ENCODE measurements around the gene AP1S1.

DNA sequence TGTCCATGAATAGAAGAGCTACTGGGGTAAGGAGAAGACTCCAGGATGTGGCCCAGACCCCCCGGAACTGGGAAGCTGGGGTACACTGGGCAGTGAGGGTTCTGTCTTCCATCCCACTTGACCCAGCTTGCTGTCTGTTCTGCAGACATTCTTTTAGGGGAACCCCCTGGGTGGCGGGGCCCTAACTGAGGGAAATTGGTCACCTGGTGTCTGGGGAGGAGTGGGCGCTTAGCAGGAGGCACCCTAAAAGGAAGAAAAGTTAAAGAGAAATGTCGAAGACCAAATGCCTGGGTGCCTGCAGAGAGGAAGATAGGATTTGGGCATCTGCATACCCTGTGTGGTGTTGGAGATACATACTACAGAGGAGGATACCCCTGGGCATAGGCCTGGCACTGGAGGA, 1.0 kb downstream of the AP1S1 start:
- TF ChIP-seq POLR2AphosphoS5 (IDR thresholded peaks at IDR 0.05) (no peak), EP300 (IDR thresholded peaks at IDR 0.05) (no peak)

Data from upper lobe of left lung (tissue), 4 donors.